HG03139 (cell line): Measurements from ENCODE around the gene RCOR2.
A peak's percentile ranks its signal among the peaks of the same experiment; 100 is the strongest.
"Not testable (repeated sequence)": the region's sequence is repeated elsewhere in the genome, so short reads cannot be mapped to it uniquely, and the experiment has no call there.

Source experiments
- ATAC-seq: cut with Tn5 transposase; IDR thresholded peaks from one replicate; pipeline ENCODE4 v1.9.1; 2021; ENCODE audit not compliant: unreplicated experiment

The RCOR2 gene

GRCh38 chr11:63916837-63917691 is at the start of gene RCOR2:
Gene RCOR2 (minus strand): TSS chr11:63917164. CDS start chr11:63916456, 708 bp downstream.
- ATAC-seq, result no peak

GRCh38 chr11:63966444-63966843 is 49.5 kb upstream of the RCOR2 start:
- ATAC-seq, result no peak

DNA sequence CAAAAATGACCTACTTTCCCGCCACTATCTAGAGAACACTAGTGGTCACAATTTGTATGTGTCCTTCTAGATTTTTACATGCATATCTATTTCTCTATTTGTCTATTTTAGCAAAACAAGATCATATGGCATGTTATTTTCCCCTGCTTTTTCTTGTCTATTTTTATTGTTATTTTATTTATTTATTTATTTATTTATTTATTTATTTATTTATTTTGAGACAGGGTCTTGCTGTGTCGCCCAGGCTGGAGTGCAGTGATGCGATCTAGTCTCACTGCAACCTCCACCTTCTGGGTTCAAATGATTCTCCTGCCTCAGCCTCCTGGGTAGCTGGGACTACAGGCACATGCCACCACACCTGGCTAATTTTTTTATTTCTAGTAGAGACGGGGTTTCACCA is 46.9 kb upstream of the RCOR2 start:
- ATAC-seq, result not testable (repeated sequence)

- ATAC-seq, result no peak
These were observed 44.8 kb upstream of the RCOR2 start for GRCh38 chr11:63961608-63962412.

DNA sequence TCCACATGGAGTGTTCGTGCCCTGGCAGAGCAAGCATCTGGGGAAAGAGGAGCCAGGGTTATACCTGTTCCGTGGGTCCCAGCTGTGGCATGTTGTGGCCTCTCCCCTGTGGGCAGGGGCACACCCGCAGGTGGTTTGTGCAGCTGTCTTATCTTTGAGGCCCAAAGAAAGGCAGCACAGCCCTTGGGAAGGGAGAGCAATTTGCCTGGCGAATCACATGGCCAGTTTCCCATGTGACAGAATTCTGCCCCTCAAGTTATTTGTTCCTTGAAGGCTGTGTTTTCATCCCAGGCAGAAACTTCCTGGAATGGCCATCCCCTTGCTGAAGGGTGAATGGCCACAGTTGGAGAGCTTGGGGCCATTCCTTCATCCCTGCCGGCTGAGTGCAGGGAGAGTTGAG is 41.0 kb upstream of the RCOR2 start:
- ATAC-seq, result no peak

DNA sequence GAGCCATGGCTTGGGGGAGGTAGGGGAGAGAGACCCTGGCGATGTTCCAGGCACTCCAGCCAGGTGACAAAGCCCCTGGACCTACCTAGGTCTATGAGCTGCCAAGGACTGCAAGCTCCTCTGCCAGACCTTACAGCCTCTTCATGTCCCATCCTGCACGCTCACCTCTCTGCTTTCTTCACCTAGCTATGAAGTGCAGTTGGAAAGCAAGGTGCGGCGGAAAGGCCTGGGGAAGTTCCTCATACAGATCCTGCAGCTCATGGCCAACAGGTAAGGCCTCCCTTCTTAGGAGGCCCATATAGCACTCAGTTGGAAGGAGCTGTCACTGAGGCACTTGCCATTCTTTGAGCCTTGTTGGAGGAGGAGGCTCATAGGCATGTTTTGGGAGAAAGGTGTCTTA is 35.6 kb upstream of the RCOR2 start:
- ATAC-seq, result no peak

DNA sequence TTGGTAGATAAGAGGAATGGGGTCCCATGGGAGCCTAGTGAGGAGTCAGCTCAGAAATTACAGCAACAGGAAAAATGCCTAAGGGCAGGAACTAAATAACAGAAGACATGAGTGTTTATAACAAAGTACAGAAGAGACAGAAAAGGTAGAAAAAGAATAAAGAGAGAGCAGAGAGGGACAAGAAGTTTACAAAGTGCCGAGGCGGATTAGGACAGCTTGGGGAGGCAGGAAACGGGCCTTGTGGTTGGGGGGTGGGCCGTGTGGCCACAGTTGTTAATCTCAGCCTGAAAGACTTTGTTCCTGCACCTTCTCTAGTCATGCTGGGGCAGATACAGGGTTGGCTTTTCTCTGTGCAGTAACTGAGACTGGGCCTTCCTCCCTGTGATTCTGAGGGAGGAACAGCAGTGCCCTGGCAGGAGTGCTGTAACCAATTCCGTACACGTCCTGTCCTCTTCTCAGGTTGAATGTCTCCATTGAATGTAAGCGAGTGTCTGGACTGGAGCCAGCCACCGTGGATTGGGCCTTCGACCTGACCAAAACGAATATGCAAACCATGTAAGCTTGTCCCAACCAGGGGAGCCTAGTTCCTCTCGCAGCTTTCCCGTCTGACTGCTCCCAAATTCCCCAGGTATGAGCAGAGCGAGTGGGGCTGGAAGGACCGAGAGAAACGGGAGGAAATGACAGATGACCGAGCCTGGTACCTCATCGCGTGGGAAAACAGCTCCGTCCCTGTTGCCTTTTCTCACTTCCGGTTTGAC is 35.0 kb upstream of the RCOR2 start:
- ATAC-seq, result no peak

GRCh38 chr11:63945477-63946163 is 28.7 kb upstream of the RCOR2 start:
- no peak for ATAC-seq

DNA sequence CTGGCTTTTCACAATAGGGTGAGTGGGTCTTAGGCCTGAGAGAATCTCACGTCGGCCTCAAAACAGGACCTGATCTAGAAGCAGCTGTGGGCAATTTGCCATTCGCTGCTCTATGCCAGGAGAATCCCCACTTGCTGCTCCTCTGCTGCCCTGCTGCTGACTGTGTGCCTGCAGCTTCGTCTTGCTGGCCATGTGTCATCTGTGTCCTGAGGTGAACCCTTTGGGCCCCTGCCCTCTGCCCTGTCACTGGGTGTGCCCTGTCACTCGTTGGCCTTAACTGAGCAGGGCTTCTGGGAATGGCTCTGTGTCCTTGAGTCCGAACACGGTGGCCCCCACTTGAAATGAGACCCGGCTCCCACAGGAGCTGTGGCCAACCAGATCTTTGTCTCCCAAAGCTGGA is 28.0 kb upstream of the RCOR2 start:
- no peak for ATAC-seq

DNA sequence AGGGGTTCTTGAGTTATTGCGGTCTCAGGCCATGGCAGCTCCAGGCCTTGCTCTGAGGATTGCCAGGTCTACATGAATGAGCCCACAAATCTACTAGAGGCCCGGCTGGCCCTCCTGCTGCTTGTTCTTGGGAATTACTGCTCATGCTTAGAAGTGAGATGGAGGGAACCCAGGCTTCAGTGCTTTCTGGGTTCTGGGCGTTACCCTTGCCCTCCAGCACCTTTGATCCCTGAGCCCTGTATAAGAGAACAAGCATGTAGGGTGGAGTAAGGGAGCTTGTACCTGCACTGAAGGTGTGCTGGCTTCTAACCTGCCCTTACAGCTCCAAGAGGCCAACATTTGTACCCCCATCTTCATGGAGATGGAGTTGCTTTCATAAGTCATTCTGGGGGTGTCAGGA is 25.8 kb upstream of the RCOR2 start:
- ATAC-seq, result no peak

- no peak for ATAC-seq
These were observed 24.9 kb upstream of the RCOR2 start for GRCh38 chr11:63941901-63942300.

- no peak for ATAC-seq
These were observed 23.8 kb upstream of the RCOR2 start for GRCh38 chr11:63940786-63941185.

DNA sequence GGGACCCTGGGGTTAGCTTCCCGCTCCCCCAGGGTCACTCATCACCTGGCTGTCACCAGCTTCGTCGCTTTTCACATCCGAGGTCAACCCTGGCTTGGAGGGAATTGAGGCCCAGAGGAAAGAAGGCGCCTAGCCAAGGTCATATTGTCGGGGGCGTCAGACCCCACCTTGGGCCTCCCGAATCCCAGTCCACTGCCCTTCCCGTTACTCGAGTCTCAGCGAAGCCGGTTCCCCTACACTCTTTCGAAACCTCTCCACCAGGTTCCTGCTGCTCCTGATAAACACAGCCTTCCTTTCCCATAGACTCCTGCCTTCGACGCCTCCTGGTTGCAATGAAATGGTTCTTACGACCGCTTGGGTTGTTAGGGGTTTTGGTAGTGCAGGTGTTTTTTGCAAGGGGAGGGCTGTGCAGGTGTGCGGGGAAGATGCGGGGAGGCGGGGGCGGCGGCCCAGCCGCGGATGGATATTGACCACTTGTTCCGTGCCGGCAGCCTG is 22.5 kb upstream of the RCOR2 start:
- ATAC-seq, result no peak

DNA sequence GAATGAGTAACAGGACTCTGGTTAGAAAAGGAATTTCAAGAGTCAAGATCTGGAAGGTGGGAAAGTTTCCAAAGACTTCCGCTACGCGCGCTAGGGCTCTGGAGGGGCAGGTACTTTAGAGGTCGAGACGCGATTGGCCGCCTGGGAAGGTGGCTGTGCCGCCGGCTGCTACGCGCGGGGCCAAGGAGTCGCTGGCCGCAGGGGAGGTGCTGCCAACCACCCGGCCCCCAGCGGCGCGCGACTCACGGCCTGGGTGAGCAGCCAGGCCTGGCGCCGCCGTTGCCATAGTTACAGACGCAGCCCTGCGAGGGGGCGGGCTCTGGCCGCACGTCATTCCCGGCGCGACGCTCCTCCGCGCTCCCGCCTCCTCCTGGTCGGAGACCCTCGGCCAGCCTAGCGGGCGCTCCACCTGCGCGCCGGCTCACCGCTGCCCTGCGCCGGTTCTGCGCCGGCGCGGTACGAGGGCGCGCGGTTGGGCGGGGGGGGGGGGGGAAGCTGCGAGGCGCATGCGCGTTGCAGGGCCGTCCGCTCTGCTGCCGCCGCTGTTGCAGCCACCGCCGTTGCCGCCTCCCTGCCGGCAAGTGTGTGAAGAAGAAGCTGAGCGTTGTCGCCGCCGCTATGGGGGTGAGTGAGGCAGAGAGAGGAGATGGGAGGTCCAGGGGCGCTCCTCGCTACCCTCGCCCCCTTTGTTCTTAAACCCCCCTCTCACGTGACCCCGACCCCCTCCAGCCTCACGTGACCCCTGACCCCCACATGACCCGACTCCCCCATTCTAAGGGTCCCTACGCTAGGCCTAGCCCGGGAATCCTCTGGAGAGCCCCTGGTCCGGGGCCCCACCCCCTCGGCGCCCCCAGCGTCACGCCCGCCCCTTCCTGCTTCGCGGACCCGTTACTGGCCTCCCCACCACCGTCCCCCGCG is 21.8 kb upstream of the RCOR2 start, which contains the start of gene NAA40:
NAA40 (plus strand) TSS at position 524 of the 918 bp plus-strand sequence; CDS start at position 619, 95 bp downstream.
- ATAC-seq, result peak; percentile 90

DNA sequence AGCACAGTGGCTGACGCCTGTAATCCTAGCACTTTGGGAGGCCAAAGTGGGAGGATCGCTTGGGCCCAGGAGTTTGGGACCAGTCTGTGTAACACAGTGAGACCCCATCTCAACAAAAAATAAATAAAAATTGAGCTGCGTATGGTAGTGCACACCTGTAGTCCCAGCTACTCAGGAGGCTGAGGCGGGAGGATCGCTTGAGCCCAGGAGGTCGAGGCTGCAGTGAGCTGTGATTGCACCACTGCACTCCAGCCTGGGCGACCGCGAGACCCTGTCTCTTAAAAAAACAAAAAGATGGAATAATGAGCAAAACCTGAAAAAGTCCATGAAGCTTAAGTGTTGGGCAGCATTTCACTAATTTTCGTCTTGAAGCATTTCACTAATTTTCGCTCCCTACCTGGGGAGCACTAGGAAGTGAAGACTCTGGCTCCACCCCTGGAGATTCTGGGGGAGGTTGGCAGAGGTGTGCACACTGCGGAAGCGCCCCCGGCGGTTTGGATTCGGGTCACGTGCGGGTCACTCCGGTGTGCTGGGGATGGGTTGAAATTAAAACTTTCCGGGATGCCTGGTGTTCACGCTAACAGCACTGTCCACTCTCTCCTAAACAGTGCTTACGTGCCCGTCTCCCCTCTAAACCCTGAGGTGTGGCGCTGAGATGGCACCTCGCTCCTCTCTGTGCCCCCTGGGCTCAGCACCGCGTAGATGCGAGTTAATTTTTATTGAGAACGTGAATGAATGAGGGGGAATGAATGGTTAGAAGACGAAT is 20.9 kb upstream of the RCOR2 start:
- peak; percentile 11 for ATAC-seq

- ATAC-seq, result no peak
These were observed 16.5 kb upstream of the RCOR2 start for GRCh38 chr11:63933459-63933858.

- no peak for ATAC-seq
These were observed 14.9 kb upstream of the RCOR2 start for GRCh38 chr11:63931876-63932275.

GRCh38 chr11:63931045-63931444 is 14.1 kb upstream of the RCOR2 start:
- ATAC-seq, result no peak

DNA sequence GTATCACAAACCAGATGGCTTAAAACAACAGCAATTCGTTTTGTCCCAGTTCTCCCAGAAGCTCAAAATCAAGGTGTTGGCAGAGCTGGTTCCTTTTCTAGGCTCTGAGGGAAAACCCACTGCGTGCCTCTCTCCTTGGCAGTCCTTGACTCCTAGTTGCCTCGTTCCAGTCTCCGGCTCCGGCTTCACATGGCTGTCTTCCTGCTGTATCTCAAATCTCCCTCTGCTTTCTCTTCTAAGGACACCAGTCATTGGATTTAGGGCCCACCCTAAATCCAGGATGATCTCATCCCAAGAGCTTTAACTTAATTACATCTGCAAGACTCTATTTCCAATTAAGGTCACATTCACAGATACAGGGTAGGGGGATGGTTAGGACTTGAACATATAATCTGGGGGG is 12.7 kb upstream of the RCOR2 start:
- ATAC-seq, result no peak
